Ammon's horn (tissue), 1 donor: ENCODE measurements around the gene PIK3AP1.
"Not testable (repeated sequence)": the region's sequence is repeated elsewhere in the genome, so short reads cannot be mapped to it uniquely, and the experiment has no call there.

Source experiments
- DNase-seq: peaks from one replicate; pipeline ENCODE4 v3.0.0-alpha.2; 2016; ENCODE audit warnings: low spot score

The PIK3AP1 gene

GRCh38 chr10:96576277-96576980 is 143.9 kb downstream of the PIK3AP1 start:
- no peak for DNase-seq

GRCh38 chr10:96574564-96574963 is 145.8 kb downstream of the PIK3AP1 start:
- DNase-seq: not testable (repeated sequence)

GRCh38 chr10:96573036-96573435 is 147.3 kb downstream of the PIK3AP1 start:
- DNase-seq: no peak

- no peak for DNase-seq
Observed at GRCh38 chr10:96570983-96571964, 149.0 kb downstream of the PIK3AP1 start.

- DNase-seq: no peak
Observed at GRCh38 chr10:96570511-96570910, 149.8 kb downstream of the PIK3AP1 start.

- no peak for DNase-seq
Observed at GRCh38 chr10:96568402-96568801, 151.9 kb downstream of the PIK3AP1 start.

- no peak for DNase-seq
Observed at GRCh38 chr10:96565774-96566173, 154.5 kb downstream of the PIK3AP1 start.

GRCh38 chr10:96560966-96561887 is 159.1 kb downstream of the PIK3AP1 start:
- DNase-seq: peak; percentile 11

- DNase-seq: no peak
Observed at GRCh38 chr10:96560489-96560888, 159.8 kb downstream of the PIK3AP1 start.

- peak; percentile 57 for DNase-seq
Observed at GRCh38 chr10:96556003-96556402, 164.3 kb downstream of the PIK3AP1 start.

GRCh38 chr10:96555330-96555729 is 165.0 kb downstream of the PIK3AP1 start:
- no peak for DNase-seq

GRCh38 chr10:96548589-96548988 is 171.7 kb downstream of the PIK3AP1 start:
- peak; percentile 4 for DNase-seq

GRCh38 chr10:96545558-96545957 is 174.8 kb downstream of the PIK3AP1 start:
- not testable (repeated sequence) for DNase-seq
